ENCODE results near the gene GJB1.
"Not testable (repeated sequence)": the region's sequence is repeated elsewhere in the genome, so short reads cannot be mapped to it uniquely, and the experiment has no call there.

Gene GJB1

DNA sequence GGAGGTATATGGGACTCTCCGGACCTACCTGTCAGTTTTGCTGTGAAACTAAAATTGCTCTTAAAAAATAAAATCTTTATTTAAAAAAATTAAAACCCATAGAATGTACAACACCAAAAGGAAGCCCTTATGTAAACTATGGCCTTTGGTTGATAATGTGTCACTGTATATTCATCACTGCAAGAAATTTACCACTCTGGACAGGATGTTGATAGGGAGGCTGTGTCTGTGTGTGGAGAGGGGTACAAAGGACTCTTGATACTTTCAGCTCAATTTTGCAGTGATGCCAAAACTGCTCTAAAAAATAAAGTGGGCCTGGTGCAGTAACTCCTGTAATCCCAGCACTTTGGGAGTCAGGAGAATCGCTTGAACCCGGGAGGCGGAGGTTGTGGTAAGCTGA, 33.8 kb downstream of the GJB1 start:
- DNase-seq: no peak

DNA sequence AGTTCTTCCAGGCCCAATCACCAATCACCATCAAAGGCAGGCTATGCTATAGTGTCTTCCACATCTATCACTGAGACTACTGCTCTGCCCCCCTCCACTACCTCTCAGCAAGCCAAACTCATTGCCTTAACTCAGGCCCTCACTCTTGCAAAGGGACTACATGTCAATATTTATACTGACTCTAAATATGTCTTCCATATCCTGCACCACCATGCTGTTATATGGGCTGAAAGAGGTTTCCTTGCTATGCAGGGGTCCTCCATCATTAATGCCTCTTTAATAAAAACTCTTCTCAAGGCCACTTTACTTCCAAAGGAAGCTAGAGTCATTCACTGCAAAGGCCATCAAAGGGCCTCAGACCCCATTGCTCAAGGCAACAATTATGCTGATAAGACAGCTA, 45.6 kb downstream of the GJB1 start:
- DNase-seq: not testable (repeated sequence)

DNA sequence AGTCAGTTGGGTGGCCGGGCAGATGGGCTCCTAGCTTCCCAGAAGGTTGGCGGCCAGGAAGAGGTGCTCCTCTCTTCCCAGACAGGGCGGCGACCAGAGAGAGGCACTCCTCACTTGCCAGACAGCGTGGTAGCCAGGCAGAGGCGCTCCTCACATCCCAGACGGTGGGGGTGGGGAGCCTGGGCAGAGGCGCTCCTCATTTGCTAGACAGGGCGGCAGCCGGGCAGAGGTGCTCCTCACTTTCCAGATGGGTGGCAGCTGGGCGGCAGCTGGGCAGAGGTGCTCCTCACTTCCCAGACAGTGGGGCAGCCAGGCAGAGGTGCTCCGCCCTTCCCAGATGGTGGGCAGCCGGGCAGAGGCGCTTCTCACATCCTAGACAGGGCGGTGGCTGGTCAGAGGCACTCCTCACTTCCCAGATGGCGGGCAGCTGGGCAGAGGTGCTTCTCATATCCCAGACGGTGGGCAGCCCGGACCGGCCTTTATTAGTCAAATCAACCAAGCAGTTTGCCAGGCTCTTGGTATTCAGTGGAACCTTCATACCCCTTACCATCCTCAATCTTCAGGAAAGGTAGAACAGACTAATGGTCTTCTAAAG, 46.9 kb downstream of the GJB1 start:
- DNase-seq: no peak

DNA sequence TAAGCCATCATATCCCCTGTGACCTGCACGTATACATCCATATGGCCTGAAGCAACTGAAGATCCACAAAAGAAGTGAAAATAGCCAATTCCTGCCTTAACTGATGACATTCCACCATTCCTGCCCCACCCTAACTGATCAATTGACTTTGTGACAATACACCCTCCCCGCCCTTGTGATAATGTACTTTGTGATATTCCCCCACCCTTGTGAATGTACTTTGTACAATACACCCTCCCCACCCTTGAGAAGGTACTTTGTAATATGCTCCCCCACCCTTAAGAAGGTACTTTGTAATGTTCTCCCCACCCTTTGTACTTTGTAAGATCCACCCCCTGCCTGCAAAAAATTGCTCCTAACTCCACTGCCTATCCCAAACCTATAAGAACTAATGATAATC, 49.3 kb downstream of the GJB1 start:
- not testable (repeated sequence) for DNase-seq
